GM21723 (cell line): ENCODE results near the gene NOC2L.
"Not testable (repeated sequence)": the region's sequence is repeated elsewhere in the genome, so short reads cannot be mapped to it uniquely, and the experiment has no call there.

Experiments
- ATAC-seq: cut with Tn5 transposase; IDR thresholded peaks from one replicate; pipeline ENCODE4 v1.9.1; 2021; ENCODE audit warnings: mild to moderate bottlenecking, moderate library complexity; ENCODE audit not compliant: unreplicated experiment

The NOC2L gene

GRCh38 chr1:994546-994945, 35.5 kb upstream of the NOC2L start:
- ATAC-seq = not testable (repeated sequence)

- ATAC-seq = no peak
These were observed 34.4 kb upstream of the NOC2L start for GRCh38 chr1:993379-993995.

- no peak for ATAC-seq
These were observed 33.3 kb upstream of the NOC2L start for GRCh38 chr1:992362-992761.

GRCh38 chr1:991895-992294, 32.8 kb upstream of the NOC2L start:
- no peak for ATAC-seq

- ATAC-seq = not testable (repeated sequence)
These were observed 32.2 kb upstream of the NOC2L start for GRCh38 chr1:991275-991674.

- not testable (repeated sequence) for ATAC-seq
These were observed 29.0 kb upstream of the NOC2L start for GRCh38 chr1:988061-988460.

- ATAC-seq = no peak
These were observed 26.1 kb upstream of the NOC2L start for GRCh38 chr1:985126-985525.

- ATAC-seq = no peak
These were observed 25.4 kb upstream of the NOC2L start for GRCh38 chr1:984476-984814.

GRCh38 chr1:983798-984475, 24.9 kb upstream of the NOC2L start:
- ATAC-seq = no peak

- ATAC-seq = no peak
These were observed 23.8 kb upstream of the NOC2L start for GRCh38 chr1:982765-983436.

GRCh38 chr1:981955-982558, 23.0 kb upstream of the NOC2L start, which contains the start of gene PERM1:
TSS of gene PERM1 (minus strand) at chr1:982093. CDS start at chr1:981029, 1,064 bp downstream.
- ATAC-seq = no peak

GRCh38 chr1:981491-981954, 22.5 kb upstream of the NOC2L start:
- no peak for ATAC-seq

GRCh38 chr1:980602-981395, 21.7 kb upstream of the NOC2L start:
- no peak for ATAC-seq

- no peak for ATAC-seq
These were observed 21.1 kb upstream of the NOC2L start for GRCh38 chr1:980137-980571.

GRCh38 chr1:979744-980072, 20.7 kb upstream of the NOC2L start:
- no peak for ATAC-seq

- ATAC-seq = no peak
These were observed 20.0 kb upstream of the NOC2L start for GRCh38 chr1:978835-979743.

- ATAC-seq = no peak
These were observed 19.2 kb upstream of the NOC2L start for GRCh38 chr1:978069-978834.

- not testable (repeated sequence) for ATAC-seq
These were observed 17.7 kb upstream of the NOC2L start for GRCh38 chr1:976791-977190.
